ENCODE results near the gene DMD.
"Not testable (repeated sequence)": the region's sequence is repeated elsewhere in the genome, so short reads cannot be mapped to it uniquely, and the experiment has no call there.

Gene DMD

DNA sequence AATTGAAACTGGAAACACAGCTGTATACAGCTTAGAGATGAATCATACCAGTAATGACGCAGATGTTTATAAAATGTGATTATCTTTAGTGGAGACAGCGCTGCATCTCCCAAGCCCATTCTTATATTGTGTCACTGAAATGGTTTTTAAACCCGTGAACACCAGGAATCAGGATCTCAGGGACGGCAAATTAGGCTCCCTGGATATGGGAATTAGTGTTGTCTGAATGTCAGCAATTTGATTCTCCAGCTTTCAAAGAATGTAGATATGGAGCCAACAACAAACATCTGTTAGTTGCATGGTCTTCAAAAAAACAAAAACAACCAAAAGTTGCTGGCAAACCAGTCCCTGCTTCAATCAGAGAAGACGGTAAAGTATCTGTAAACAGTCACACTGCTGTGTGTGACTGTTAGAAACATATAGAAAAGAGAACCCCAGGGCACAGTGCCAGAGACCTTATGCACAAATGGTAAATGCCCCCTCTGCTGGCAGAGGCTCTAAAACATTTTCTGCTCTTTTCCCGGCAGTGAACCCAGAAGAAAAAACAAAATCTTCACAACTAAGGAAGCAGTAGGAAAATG is 1787.7 kb downstream of the DMD start:
- peak; percentile 65 for DNase-seq (ENCODE audit: low spot score)

DNA sequence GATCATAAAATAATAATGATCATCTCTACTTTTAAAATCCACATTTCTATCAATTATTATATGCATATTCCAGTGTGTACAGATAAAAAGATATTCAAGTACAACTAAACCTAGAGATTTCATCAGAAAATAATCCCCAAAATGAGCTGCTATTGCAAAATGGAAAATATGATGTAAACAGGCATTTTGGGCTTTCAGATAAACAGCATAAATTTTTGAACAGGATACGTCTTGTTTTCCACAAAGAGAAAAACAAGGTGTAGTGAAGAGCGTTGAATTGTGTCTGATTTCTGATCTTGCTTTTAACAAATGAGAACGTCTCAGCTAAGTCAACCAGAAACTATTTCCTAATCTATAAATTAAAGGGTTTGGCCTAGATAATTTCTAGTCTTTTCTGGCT is 1789.9 kb downstream of the DMD start:
- no peak for DNase-seq (ENCODE audit: low spot score)

- no peak for DNase-seq (ENCODE audit: low spot score)
These were observed 1790.6 kb downstream of the DMD start for GRCh38 chrX:31420711-31421151.

GRCh38 chrX:31420302-31420701 is 1791.0 kb downstream of the DMD start:
- DNase-seq (ENCODE audit: low spot score) = no peak

DNA sequence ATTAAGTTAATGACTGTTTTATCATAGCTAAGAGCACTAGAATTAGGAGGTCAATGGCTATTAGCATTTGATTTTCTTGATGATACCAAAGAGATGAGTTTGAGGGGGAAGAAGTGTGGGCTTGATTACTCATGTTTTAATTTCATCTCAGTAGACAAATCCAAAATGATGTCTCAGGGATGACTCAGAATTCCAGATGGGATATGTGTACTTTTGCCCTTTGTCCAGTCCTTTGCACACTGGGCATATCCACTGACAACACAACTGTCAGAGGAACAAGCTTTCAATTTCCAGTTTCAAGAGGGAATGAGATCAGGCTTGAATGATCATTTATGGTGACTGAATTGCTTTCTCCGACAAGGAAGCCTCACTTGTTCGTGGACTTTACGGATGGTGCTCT is 1814.2 kb downstream of the DMD start:
- peak; percentile 43 for DNase-seq (ENCODE audit: low spot score)

DNA sequence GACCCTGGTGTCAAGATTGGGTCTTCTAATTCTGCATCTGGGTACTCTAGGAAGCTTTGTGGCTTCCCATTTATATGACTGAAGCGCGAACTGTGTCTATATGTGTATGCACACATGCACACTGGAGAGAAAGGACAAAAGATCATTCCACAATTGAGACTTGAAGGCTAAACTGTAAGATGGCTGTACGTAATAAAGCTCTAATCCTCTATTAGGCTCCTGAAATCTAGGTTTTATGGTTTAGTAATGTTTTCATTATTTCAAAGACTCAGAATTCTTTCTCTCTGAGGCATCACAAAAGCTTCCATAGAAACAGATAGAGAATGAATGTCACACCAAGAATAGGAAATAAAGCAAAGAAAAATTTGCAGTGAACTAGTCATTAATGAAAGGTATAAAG is 1818.8 kb downstream of the DMD start:
- DNase-seq (ENCODE audit: low spot score) = no peak

GRCh38 chrX:31388946-31389345 is 1822.4 kb downstream of the DMD start:
- no peak for DNase-seq (ENCODE audit: low spot score)

DNA sequence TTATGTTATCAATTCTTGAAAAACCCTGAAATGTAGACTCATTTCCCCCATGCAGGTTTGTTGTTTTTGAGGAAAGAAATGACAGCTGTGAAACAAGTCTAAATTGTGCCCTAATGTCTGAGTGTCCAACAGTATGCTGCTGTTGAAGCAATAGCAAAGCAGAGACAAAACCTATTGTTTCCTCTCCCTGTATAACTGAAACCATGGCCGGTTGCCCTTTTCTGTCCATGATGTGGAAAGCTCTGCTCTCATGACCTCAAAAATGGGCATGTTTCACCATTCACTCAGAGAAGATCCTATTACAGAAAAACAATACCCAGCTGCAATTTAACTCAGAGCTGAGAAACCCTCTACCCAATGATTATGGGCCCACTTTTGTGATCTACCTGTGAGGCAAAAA is 1826.9 kb downstream of the DMD start:
- no peak for DNase-seq (ENCODE audit: low spot score)

DNA sequence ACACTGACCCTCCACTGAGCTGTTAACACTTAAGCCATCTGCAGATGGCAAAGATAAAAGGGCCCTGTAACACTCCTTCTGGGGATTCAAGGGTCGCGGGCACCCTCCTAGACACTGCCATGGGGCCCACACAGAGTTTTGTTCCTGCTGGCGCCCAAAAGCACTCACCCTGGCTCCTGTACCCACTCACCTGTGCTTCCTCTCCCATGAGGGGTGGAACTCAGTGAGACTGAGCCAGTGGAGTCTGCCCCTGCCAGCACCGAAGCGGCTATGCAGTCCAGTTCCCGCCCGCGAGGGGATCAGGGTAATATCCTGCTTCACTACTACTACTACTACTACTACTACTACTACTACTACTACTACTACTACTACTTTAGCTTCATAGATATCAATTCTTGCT is 1827.4 kb downstream of the DMD start:
- DNase-seq (ENCODE audit: low spot score) = no peak

- DNase-seq (ENCODE audit: low spot score) = not testable (repeated sequence)
These were observed 1832.4 kb downstream of the DMD start for GRCh38 chrX:31378973-31379372.

GRCh38 chrX:31377821-31378220 is 1833.5 kb downstream of the DMD start:
- DNase-seq (ENCODE audit: low spot score) = not testable (repeated sequence)

GRCh38 chrX:31376408-31377022 is 1834.8 kb downstream of the DMD start:
- DNase-seq (ENCODE audit: low spot score) = no peak

GRCh38 chrX:31374786-31375185 is 1836.6 kb downstream of the DMD start:
- no peak for DNase-seq (ENCODE audit: low spot score)

- DNase-seq (ENCODE audit: low spot score) = no peak
These were observed 1839.4 kb downstream of the DMD start for GRCh38 chrX:31371956-31372355.

- DNase-seq (ENCODE audit: low spot score) = no peak
These were observed 1843.5 kb downstream of the DMD start for GRCh38 chrX:31367816-31368215.

- DNase-seq (ENCODE audit: low spot score) = no peak
These were observed 1845.3 kb downstream of the DMD start for GRCh38 chrX:31366041-31366440.

DNA sequence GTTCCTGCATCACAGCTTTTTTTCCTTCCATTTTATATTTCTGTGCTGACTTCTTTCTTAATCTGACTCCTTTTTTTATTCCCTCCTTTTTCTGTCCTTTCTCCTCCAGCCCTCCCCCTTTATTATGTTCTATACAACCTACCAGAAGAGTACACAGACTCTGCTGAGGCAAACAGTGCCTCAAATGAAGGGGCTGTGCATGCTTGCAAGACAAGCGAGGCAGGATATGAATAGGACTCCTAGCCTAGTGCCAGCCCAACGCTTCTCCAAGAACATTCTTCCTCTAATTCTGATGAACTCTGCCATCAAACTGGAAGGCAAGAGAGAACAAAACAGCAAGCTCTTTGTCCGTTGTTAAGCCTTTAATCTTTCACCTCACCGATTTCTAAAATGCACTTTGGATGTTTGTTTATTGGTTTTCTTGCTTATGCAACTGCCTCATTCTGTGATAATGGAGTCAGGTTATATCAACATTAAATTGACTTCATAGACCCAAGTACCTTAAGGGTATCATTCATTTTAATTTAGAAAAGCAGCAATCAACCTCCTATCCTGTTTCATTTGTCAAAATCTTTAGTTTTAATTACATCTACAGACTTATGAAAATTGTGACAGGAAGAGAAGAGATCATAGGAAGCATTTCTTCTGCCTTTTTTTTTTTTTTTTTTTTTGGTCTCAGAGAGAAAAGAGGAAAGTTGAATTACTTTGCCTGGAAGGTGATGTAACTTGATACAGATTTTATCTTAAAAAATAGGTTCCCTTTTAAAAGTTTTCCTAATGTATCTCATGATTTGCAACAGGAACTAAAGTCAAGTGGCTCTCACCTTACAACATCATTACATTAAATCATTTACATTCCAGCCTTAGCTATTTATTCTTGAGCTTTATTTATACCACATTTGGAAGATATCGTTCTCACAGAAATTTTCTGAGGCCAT is 1854.8 kb downstream of the DMD start:
- no peak for DNase-seq (ENCODE audit: low spot score)

GRCh38 chrX:31355206-31355955 is 1856.0 kb downstream of the DMD start:
- no peak for DNase-seq (ENCODE audit: low spot score)

GRCh38 chrX:31353095-31353494 is 1858.3 kb downstream of the DMD start:
- DNase-seq (ENCODE audit: low spot score) = peak; percentile 23

DNA sequence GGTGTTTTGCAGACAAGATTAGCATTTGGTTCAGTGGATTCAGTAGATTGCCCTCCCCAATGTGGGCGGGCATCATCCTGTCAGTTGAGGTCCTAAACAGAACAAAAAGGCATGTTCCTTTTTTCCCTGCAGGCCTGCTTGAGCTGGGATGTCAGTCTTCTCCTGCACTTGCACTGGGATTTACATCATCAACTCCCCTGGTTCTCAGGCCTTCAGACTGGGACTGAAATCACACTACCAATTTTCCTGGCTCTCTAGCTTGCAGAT is 1860.6 kb downstream of the DMD start:
- no peak for DNase-seq (ENCODE audit: low spot score)

- DNase-seq (ENCODE audit: low spot score) = no peak
These were observed 1861.8 kb downstream of the DMD start for GRCh38 chrX:31349515-31349914.

GRCh38 chrX:31340587-31340986 is 1870.8 kb downstream of the DMD start:
- DNase-seq (ENCODE audit: low spot score) = no peak

- DNase-seq (ENCODE audit: low spot score) = no peak
These were observed 1872.4 kb downstream of the DMD start for GRCh38 chrX:31338991-31339350.
